ENCODE results near the gene CIAO2A.

DNA sequence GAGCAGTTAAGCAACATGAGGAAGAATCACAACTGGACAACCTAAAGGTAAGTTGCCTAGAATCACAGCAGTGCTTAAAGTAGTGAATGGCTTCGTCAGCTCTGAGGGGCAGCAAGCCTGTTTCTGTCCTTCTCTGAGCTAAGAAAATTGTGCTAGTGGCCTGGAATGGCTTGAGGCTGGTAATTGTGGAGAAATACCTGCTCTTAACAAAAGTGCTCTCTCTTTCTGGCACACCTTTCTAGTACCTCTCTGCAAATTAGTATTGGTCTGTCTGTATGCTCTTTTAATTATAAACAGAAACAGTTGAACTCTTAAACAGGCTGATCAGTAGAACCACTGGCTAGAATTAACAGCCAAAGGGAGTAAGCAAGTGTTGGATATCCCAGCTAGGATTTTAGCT lies 13.7 kb upstream of the CIAO2A start:
- TF ChIP-seq, protein P1, sequence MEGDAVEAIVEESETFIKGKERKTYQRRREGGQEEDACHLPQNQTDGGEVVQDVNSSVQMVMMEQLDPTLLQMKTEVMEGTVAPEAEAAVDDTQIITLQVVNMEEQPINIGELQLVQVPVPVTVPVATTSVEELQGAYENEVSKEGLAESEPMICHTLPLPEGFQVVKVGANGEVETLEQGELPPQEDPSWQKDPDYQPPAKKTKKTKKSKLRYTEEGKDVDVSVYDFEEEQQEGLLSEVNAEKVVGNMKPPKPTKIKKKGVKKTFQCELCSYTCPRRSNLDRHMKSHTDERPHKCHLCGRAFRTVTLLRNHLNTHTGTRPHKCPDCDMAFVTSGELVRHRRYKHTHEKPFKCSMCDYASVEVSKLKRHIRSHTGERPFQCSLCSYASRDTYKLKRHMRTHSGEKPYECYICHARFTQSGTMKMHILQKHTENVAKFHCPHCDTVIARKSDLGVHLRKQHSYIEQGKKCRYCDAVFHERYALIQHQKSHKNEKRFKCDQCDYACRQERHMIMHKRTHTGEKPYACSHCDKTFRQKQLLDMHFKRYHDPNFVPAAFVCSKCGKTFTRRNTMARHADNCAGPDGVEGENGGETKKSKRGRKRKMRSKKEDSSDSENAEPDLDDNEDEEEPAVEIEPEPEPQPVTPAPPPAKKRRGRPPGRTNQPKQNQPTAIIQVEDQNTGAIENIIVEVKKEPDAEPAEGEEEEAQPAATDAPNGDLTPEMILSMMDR (IDR thresholded peaks at IDR 0.05) = no peak
- TF ChIP-seq EZH2 (IDR thresholded peaks at IDR 0.05) = no peak
- TF ChIP-seq EZH2phosphoT487 (IDR thresholded peaks at IDR 0.05) = no peak
